K562 (cell line): ENCODE measurements around the gene C1orf105. TPM values are rescaled to one million over a fixed set of nuclear protein-coding genes. Genes with fewer than 3 reads are reported as not detected.

Experiments
- ATAC-seq: fragments of 200-7000 bp; cut with Tn5 transposase; 3 replicates; pipeline ENCODE4 v1.9.1; 2020; ENCODE audit warnings: moderate library complexity
- BruUV-seq: library from RNA; stranded (reverse); fragments of 400-500 nt; replicated peaks from 2 replicates; lab custom pipeline; 2021; lab: Mats Ljungman, UMichigan
- CTCF ChIA-PET: fragments of 300-600 bp; formaldehyde crosslinking; extraction: SDS; loops from one replicate; lab custom pipeline; 2021; ENCODE audit warnings: low intra/inter-chr PET ratio; lab: Yijun Ruan, JAX
- POLR2A ChIA-PET: fragments of 300-600, 350-650 bp; sonication (Branson Sonifier 250); formaldehyde crosslinking; extraction: SDS; loops from one replicate; lab custom pipeline; 2021; ENCODE audit warnings: antibody characterized with exemption, inconsistent platforms; lab: Yijun Ruan, JAX
- DNase-seq, 4 experiments: peaks; one replicate each; pipeline versions ENCODE4 v3.0.0 to v3.0.0-alpha.2; 2011 to 2018; ENCODE audit warnings: low spot score in 3 of 4, mixed read lengths in 3 of 4; ENCODE audit errors: extremely low read depth in 1 of 4
- FAIRE-seq: peaks from 2 replicates; lab custom pipeline; 2011; peaks lifted over from hg19 to GRCh38; lab: Jason Lieb, UNC
- H2AFZ ChIP-seq: 2 replicates; pipeline ENCODE4 v1.6.0; 2011; ENCODE audit warnings: low read depth, low read length, control low read depth, inconsistent platforms
- H3K27ac ChIP-seq: fragments of 200-600 bp; 3 replicates; pipeline ENCODE4 v1.8.0; 2011; ENCODE audit warnings: low read depth, mild to moderate bottlenecking, control low read depth, inconsistent platforms, low read length, moderate library complexity, mixed read lengths; ENCODE audit errors: extremely low read depth
- H3K27me3 ChIP-seq, 2 experiments: fragments of 300-600 bp in 1 of 2; 2 replicates in 1 of 2; 3 replicates in 1 of 2; pipeline versions ENCODE4 v1.6.0 to v1.8.0; 2011; ENCODE audit warnings: inconsistent platforms in 2 of 2, low read length in 2 of 2, mild to moderate bottlenecking in 1 of 2, mixed read lengths in 1 of 2, moderate library complexity in 1 of 2; ENCODE audit not compliant: control insufficient read depth in 2 of 2, insufficient read depth in 2 of 2
- H3K36me3 ChIP-seq: fragments of 300-600 bp; 3 replicates; pipeline ENCODE4 v1.8.0; 2011; ENCODE audit warnings: mild to moderate bottlenecking, low read length, inconsistent platforms; ENCODE audit not compliant: control insufficient read depth, insufficient read depth
- H3K4me1 ChIP-seq, 2 experiments: fragments of 200-600 bp in 1 of 2; replicated peaks in 1 of 2; 2 replicates in 1 of 2; 3 replicates in 1 of 2; pipeline versions ENCODE4 v1.5.1 to v1.8.0; 2011; ENCODE audit warnings: inconsistent platforms in 2 of 2, low read length in 2 of 2, mild to moderate bottlenecking in 1 of 2, mixed read lengths in 1 of 2, moderate library complexity in 1 of 2; ENCODE audit not compliant: control insufficient read depth in 2 of 2, insufficient read depth in 2 of 2
- H3K4me2 ChIP-seq: 2 replicates; pipeline ENCODE4 v1.6.1; 2011; ENCODE audit warnings: low read length, control low read depth, inconsistent platforms, mixed read lengths; ENCODE audit not compliant: insufficient read depth
- H3K4me3 ChIP-seq: fragments of 200-600 bp; sonication (generic), shearing (Covaris generic); 2 replicates; pipeline ENCODE4 v1.5.1; 2016; ENCODE audit warnings: control low read depth, inconsistent platforms
- H3K79me2 ChIP-seq: fragments of 200-600 bp; 3 replicates; pipeline ENCODE4 v1.8.0; 2011; ENCODE audit warnings: low read length, inconsistent platforms; ENCODE audit not compliant: control insufficient read depth, insufficient read depth
- H3K9ac ChIP-seq, 2 experiments: 2 replicates each; pipeline versions ENCODE4 v1.6.0 to v1.6.1; 2011; ENCODE audit warnings: low read depth in 2 of 2, low read length in 2 of 2, control low read depth in 1 of 2, inconsistent platforms in 1 of 2, mild to moderate bottlenecking in 1 of 2, mixed read lengths in 1 of 2; ENCODE audit not compliant: insufficient read depth in 1 of 2
- H3K9me1 ChIP-seq: one replicate; pipeline ENCODE4 v1.6.0; 2011; ENCODE audit warnings: inconsistent platforms, mild to moderate bottlenecking, low read length, moderate library complexity; ENCODE audit not compliant: control insufficient read depth, insufficient read depth
- H3K9me3 ChIP-seq: replicated peaks from 2 replicates; pipeline ENCODE4 v1.5.1; 2011; ENCODE audit warnings: low read depth, low read length, inconsistent platforms; ENCODE audit not compliant: control insufficient read depth, insufficient read depth
- H4K20me1 ChIP-seq: replicated peaks from 2 replicates; pipeline ENCODE4 v1.6.1; 2011; ENCODE audit warnings: low read length, inconsistent platforms, mixed read lengths; ENCODE audit not compliant: control insufficient read depth, insufficient read depth
- FOXA3 ChIP-seq, 2 experiments: fragments of 450-650 bp in 1 of 2; sonication (generic) in 1 of 2; formaldehyde crosslinking; IDR thresholded peaks in 1 of 2; conservative IDR thresholded peaks in 1 of 2; 2 replicates each; pipeline versions ENCODE4 v1.4.0 to v1.8.0; 2020 to 2022; ENCODE audit warnings: mild to moderate bottlenecking in 2 of 2, missing genetic modification reagents in 1 of 2
- FOXJ2 ChIP-seq: fragments of 200-800 bp; sonication (Bioruptor generic); IDR thresholded peaks from 2 replicates; pipeline ENCODE4 v1.6.1; 2016; ENCODE audit warnings: missing genetic modification characterization, missing compliant biosample characterization
- GTF2E2 ChIP-seq: fragments of 200-800 bp; sonication (Bioruptor generic); IDR thresholded peaks from 2 replicates; pipeline ENCODE4 v1.6.1; 2016; ENCODE audit warnings: missing genetic modification characterization, missing compliant biosample characterization
- HNRNPK ChIP-seq: fragments of 200-400 bp; formaldehyde crosslinking; IDR thresholded peaks from one replicate; pipeline ENCODE4 v1.6.1; 2018; ENCODE audit warnings: mild to moderate bottlenecking, low read depth, low read length; ENCODE audit not compliant: poor library complexity, severe bottlenecking
- KLF16 ChIP-seq: IDR thresholded peaks from 2 replicates; pipeline ENCODE4 v1.6.1; 2016; ENCODE audit warnings: antibody characterized with exemption
- KLF6 ChIP-seq: fragments of 250-450 bp; sonication (Bioruptor Pico); IDR thresholded peaks from 2 replicates; pipeline ENCODE4 v1.4.0; 2020; ENCODE audit warnings: mild to moderate bottlenecking, moderate library complexity, borderline replicate concordance
- LEF1 ChIP-seq: fragments of 450-650 bp; IDR thresholded peaks from 2 replicates; pipeline ENCODE4 v1.6.1; 2016; ENCODE audit warnings: mild to moderate bottlenecking
- NFATC3 ChIP-seq: fragments of 450-650 bp; IDR thresholded peaks from 2 replicates; pipeline ENCODE4 v1.6.1; 2017; ENCODE audit warnings: mild to moderate bottlenecking
- NUFIP1 ChIP-seq: fragments of 450-650 bp; IDR thresholded peaks from 2 replicates; pipeline ENCODE4 v1.6.1; 2018; ENCODE audit not compliant: partially characterized antibody
- TFE3 ChIP-seq: fragments of 450-650 bp; formaldehyde crosslinking; IDR thresholded peaks from 2 replicates; pipeline ENCODE4 v1.4.0; 2020; ENCODE audit warnings: mild to moderate bottlenecking, mixed read lengths
- TSC22D4 ChIP-seq: fragments of 450-650 bp; IDR thresholded peaks from 2 replicates; pipeline ENCODE4 v1.6.1; 2016; ENCODE audit warnings: missing genetic modification characterization, missing biosample characterization, control low read depth
- ZNF324 ChIP-seq: fragments of 250-450 bp; sonication (Bioruptor Pico); IDR thresholded peaks from 2 replicates; pipeline ENCODE4 v1.4.0; 2020; ENCODE audit warnings: mild to moderate bottlenecking
- WGBS: fragments of 100-300 bp; shearing (Covaris generic); methylation state at CpG from one replicate; pipeline ENCODE4 v1.1.6; 2016; ENCODE audit warnings: low coverage, mixed read lengths; ENCODE audit not compliant: insufficient coverage; ENCODE audit errors: missing lambda C conversion rate; 5-methylcytosine and 5-hydroxymethylcytosine counted together
- in situ Hi-C: fragments of 300-500 bp; cut with MboI; formaldehyde crosslinking; loops from 4 replicates; pipeline ENCODE4 v1.15.0; 2018; ENCODE audit warnings: inconsistent platforms, mixed read lengths
- intact Hi-C: fragments of 100-400 bp; cut with micrococcal nuclease; formaldehyde crosslinking; loops from 2 replicates; pipeline ENCODE4 v1.14.2; 2022
- polyA plus RNA-seq, 8 experiments: library from polyadenylated mRNA; depleted of rRNA in 4 of 8; stranded (reverse) in 5 of 8; unstranded in 3 of 8; fragments of >200 nt; fragmentation: Nextera tagmentation in 2 of 8; fragmentation: Illumina TruSeq in 1 of 8; extraction: Ambion mirVana in 2 of 8; extraction: Trizol in 1 of 8; gene quantifications; 2 replicates each; pipeline versions ENCODE4 v1.2.1 to v1.2.3, GENCODE V29; 2011 to 2014; ENCODE audit warnings: inconsistent platforms in 1 of 8, missing spikeins in 1 of 8
- total RNA-seq, 7 experiments: library from RNA; depleted of rRNA in 6 of 7; stranded (reverse); fragments of >200 nt in 6 of 7; fragmentation: Illumina TruSeq in 2 of 7; extraction: Trizol in 2 of 7; gene quantifications; 2 replicates each; pipeline versions ENCODE4 v1.2.1 to v1.2.3, GENCODE V29; 2011 to 2021; ENCODE audit warnings: low replicate concordance in 1 of 7

C1orf105 gene
- total and polyA plus RNA-seq, 9 of the 15 experiments (the other 6 are each of a cell fraction or from before 2014, with no cell fraction given): 0.08 TPM; not detected in 8

- ChIA-PET CTCF (interaction anchor here (0.6 to 0.7 kb wide), 2 partner anchors 34 to 631 kb away, joined by 3 read pairs; no protein-coding TSS in a partner anchor), POLR2A (interaction anchor here (1.1 to 1.9 kb wide), 3 partner anchors 9 to 11 kb away, joined by 3 to 7 read pairs (median 3); partner anchors contain the start of gene C1orf105)
- FAIRE-seq (no peak), ATAC-seq (no peak; the same call in 1 of the 3 replicates), DNase-seq (peak in 1 of 4 experiments; percentile 43)
- 43% methylated on average over 9 of the region's 9 CpGs for WGBS
- peak overlapping the region in 1 of 2 experiments; percentile 2; a peak in 1 of 4 replicates for H3K9ac ChIP-seq
- peaks cover 0 to 6% of the 10 kb centered on the region in 2 experiments; a peak in 1 of 5 replicates for H3K4me1 ChIP-seq
- in situ Hi-C loops (no loop called here), intact Hi-C loops (no loop called here)
- H3K9me3 ChIP-seq: no peaks in the 10 kb centered on the region
- H3K4me2 ChIP-seq: peak overlapping the region; percentile 4; the same call in 1 of the 2 replicates
- no peaks in the 10 kb centered on the region for H3K79me2 ChIP-seq
- no peaks in the 10 kb centered on the region for H3K27me3 ChIP-seq
- H3K36me3 ChIP-seq: no peaks in the 10 kb centered on the region
- no peaks in the 10 kb centered on the region for H4K20me1 ChIP-seq
- no peak overlapping the region for H3K27ac ChIP-seq
- no peak overlapping the region for H3K4me3 ChIP-seq
- H2AFZ ChIP-seq: peak overlapping the region; percentile 14; the same call in 1 of the 2 replicates
- BruUV-seq: no TSS peak
- H3K9me1 ChIP-seq: no peaks in the 10 kb centered on the region
- TF ChIP-seq FOXJ2 (tag) (peak; percentile 33; the same call in 1 of the 2 replicates), GTF2E2 (no peak), TFE3 (CRISPR knock-in tag) (no peak), LEF1 (no peak), TSC22D4 (tag) (no peak), HNRNPK (no peak), FOXA3 (CRISPR knock-in tag; conservative IDR thresholded peaks at IDR 0.05 in 1 of 2, IDR thresholded peaks at IDR 0.05 in 1 of 2) (peak in 1 of 2 experiments; percentile 50; a peak in 1 of 4 replicates), NUFIP1 (no peak), KLF6 (CRISPR knock-in tag) (no peak), NFATC3 (no peak), ZNF324 (CRISPR knock-in tag) (no peak), KLF16 (no peak)
Measured at GRCh38 chr1:172431721-172432192, 11.3 kb downstream of the C1orf105 start.
